Activated CD4-positive, alpha-beta memory T cell treated with anti-CD3 and anti-CD28 coated beads, Interleukin-2, amount 10 ng/mL, durations not matched to agents 7 days and 5 days (primary cell): ENCODE results near the gene MTA2. TPM values are rescaled to one million over a fixed set of nuclear protein-coding genes. Genes with fewer than 3 reads are reported as not detected.
"Not testable (repeated sequence)": the region's sequence is repeated elsewhere in the genome, so short reads cannot be mapped to it uniquely, and the experiment has no call there.

Experiments used
- CTCF ChIA-PET: fragments of 350-600 bp; sonication (Branson Sonifier 250); formaldehyde crosslinking; loops from one replicate; lab custom pipeline; 2021; ENCODE audit warnings: antibody characterized with exemption, inconsistent platforms; lab: Charles Lee
- POLR2A ChIA-PET: fragments of 350-600 bp; sonication (Branson Sonifier 250); formaldehyde crosslinking; loops from one replicate; lab custom pipeline; 2021; ENCODE audit warnings: antibody characterized with exemption; lab: Charles Lee
- DNase-seq: peaks from one replicate; pipeline ENCODE4 v3.0.0-alpha.2; 2020
- H3K27ac Mint-ChIP-seq: one replicate; pipeline ENCODE4 v1.8.0; 2021; ENCODE audit warnings: mild to moderate bottlenecking, mixed read lengths
- H3K27me3 Mint-ChIP-seq: one replicate; pipeline ENCODE4 v1.8.0; 2021; ENCODE audit warnings: mixed read lengths
- H3K36me3 Mint-ChIP-seq: one replicate; pipeline ENCODE4 v1.8.0; 2021; ENCODE audit warnings: low read depth, mixed read lengths
- H3K4me1 Mint-ChIP-seq: one replicate; pipeline ENCODE4 v1.8.0; 2021; ENCODE audit warnings: mixed read lengths
- H3K4me3 Mint-ChIP-seq: one replicate; pipeline ENCODE4 v1.8.0; 2021; ENCODE audit warnings: mild to moderate bottlenecking, mixed read lengths
- H3K9me3 Mint-ChIP-seq: one replicate; pipeline ENCODE4 v1.8.0; 2021; ENCODE audit warnings: mixed read lengths
- total RNA-seq, 2 experiments: library from RNA; stranded (reverse); gene quantifications; one replicate each; pipeline ENCODE4 v1.2.3, GENCODE V29; 2021

Gene MTA2
- total RNA-seq, 2 experiments from 2014 or later, result 226 TPM

- peak within 1 kb of the TSS; percentile 99 for H3K4me3 Mint-ChIP-seq
- peak within 1 kb of the TSS; percentile 96 for H3K27ac Mint-ChIP-seq
- ChIA-PET CTCF (interaction anchor here (0.6 to 3.7 kb wide), 37 partner anchors 9 to 290 kb away, joined by 3 to 51 read pairs (median 7); partner anchors contain the start of genes B3GAT3, C11orf98, CSKMT and EEF1G), POLR2A (interaction anchor here (0.8 to 6.4 kb wide), 68 partner anchors 8 to 1635 kb away, joined by 3 to 129 read pairs (median 5); partner anchors contain the start of genes B3GAT3, BSCL2, C11orf98 and CSKMT)
- peaks cover 65% of the 10 kb centered on the region for H3K4me1 Mint-ChIP-seq
- peak; percentile 98 for DNase-seq
- H3K36me3 Mint-ChIP-seq, result peaks cover 61% of the 10 kb centered on the region
- H3K27me3 Mint-ChIP-seq, result no peaks in the 10 kb centered on the region
- no peaks in the 10 kb centered on the region for H3K9me3 Mint-ChIP-seq
Observed at GRCh38 chr11:62591448-62592145, 10.1 kb downstream of the MTA2 start, which contains the start of gene TUT1. TSS of gene TUT1 (minus strand) at chr11:62591523. CDS start at chr11:62591485, 38 bp downstream.

GRCh38 chr11:62588966-62589637, 12.6 kb downstream of the MTA2 start:
- H3K4me1 Mint-ChIP-seq, result peaks cover 47% of the 10 kb centered on the region
- H3K36me3 Mint-ChIP-seq, result peaks cover 42% of the 10 kb centered on the region
- H3K27ac Mint-ChIP-seq, result peak overlapping the region; percentile 58
- H3K27me3 Mint-ChIP-seq, result no peaks in the 10 kb centered on the region
- no peaks in the 10 kb centered on the region for H3K9me3 Mint-ChIP-seq
- POLR2A ChIA-PET, result interaction anchor here (1.1 to 6.4 kb wide), 6 partner anchors 11 to 252 kb away, joined by 3 to 116 read pairs (median 8); partner anchors contain the start of genes EEF1G, EML3, MTA2 and ROM1
- CTCF ChIA-PET, result interaction anchor here (0.9 to 1.5 kb wide), 2 partner anchors 164 to 194 kb away, joined by 4 read pairs; no protein-coding TSS in a partner anchor
- peak; percentile 33 for DNase-seq
- H3K4me3 Mint-ChIP-seq, result no peak overlapping the region

GRCh38 chr11:62585356-62585755, 16.3 kb downstream of the MTA2 start:
- ChIA-PET CTCF (interaction anchor here (2.2 kb wide), 1 partner anchor 109 kb away, joined by 6 read pairs; no protein-coding TSS in a partner anchor), POLR2A (interaction anchor here (0.8 to 1.2 kb wide), 4 partner anchors 11 to 86 kb away, joined by 3 to 4 read pairs (median 4); partner anchors contain the start of genes C11orf98, CSKMT, EEF1G and MTA2)
- H3K27me3 Mint-ChIP-seq, H3K27ac Mint-ChIP-seq, H3K4me3 Mint-ChIP-seq, DNase-seq, H3K9me3 Mint-ChIP-seq: not testable (repeated sequence)
- peaks cover 15% of the 10 kb centered on the region for H3K4me1 Mint-ChIP-seq
- H3K36me3 Mint-ChIP-seq, result peaks cover 35% of the 10 kb centered on the region

DNA sequence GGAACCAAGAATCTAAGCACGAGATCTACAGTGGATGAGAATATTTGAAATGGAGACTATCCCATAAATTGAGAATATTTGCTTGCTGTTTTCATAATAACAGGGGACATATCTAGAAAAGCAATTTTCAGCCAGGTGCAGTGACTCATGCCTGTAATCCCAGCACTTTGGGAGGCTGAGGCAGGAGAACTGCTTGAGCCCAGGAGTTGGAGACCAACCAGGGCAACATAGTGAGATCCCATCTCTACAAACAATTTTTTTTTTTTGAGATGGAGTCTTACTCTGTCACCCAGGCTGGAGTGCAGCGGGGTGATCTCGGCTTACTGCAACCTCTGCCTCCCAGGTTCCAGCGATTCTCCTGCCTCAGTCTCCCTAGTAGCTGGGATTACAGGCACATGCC, 19.9 kb downstream of the MTA2 start:
- DNase-seq, H3K4me1 Mint-ChIP-seq, CTCF ChIA-PET, H3K27ac Mint-ChIP-seq, H3K4me3 Mint-ChIP-seq, H3K27me3 Mint-ChIP-seq, H3K9me3 Mint-ChIP-seq: not testable (repeated sequence)
- POLR2A ChIA-PET, result interaction anchor here (2.5 kb wide), 1 partner anchor 10 kb away, joined by 9 read pairs; the partner anchor contains the start of gene TUT1
- H3K36me3 Mint-ChIP-seq, result peaks cover 41% of the 10 kb centered on the region

DNA sequence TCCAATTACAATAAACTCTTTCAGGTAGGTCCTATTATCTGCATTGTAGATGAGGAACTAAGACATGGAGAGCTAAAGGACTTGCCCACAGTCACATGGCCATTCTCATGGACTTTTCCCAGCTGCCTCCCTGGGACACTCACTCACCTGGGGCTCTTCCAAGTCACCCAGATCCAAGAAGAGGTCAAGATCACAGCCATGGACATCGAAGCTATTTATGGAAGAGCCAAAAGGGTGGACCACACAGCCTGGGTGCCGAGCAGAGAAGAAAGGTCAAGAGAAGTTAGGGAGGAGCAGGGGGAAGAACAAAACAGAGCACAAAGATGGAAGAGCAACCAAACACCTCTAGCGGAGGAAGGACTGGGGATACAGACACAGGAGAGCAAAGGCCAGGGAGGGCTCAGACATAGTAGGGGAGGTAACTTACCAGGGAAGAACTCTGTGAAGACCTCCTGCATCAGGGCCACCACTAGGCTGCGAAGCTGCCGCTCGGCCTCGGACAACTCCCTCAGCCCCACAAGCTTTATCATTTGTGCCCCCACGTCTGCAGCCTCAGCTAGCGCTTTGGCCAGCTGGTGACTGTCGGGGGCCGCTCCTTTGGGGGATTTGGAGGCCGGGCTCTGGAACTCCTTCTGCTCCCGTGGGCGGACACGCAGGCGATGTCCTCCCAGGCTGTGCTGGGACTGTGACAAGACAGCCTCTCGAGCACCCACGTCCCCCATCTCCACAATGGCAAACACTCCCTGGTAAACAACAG, 20.5 kb downstream of the MTA2 start:
- H3K27me3 Mint-ChIP-seq, result no peaks in the 10 kb centered on the region
- peaks cover 3% of the 10 kb centered on the region for H3K4me1 Mint-ChIP-seq
- no peak overlapping the region for H3K27ac Mint-ChIP-seq
- ChIA-PET POLR2A (interaction anchor here (2.5 kb wide), 1 partner anchor 10 kb away, joined by 9 read pairs; the partner anchor contains the start of gene TUT1), CTCF (interaction anchor here (0.6 kb wide), 1 partner anchor 26 kb away, joined by 3 read pairs; no protein-coding TSS in a partner anchor)
- no peak overlapping the region for H3K4me3 Mint-ChIP-seq
- H3K36me3 Mint-ChIP-seq, result peaks cover 44% of the 10 kb centered on the region
- no peak for DNase-seq
- no peaks in the 10 kb centered on the region for H3K9me3 Mint-ChIP-seq

DNA sequence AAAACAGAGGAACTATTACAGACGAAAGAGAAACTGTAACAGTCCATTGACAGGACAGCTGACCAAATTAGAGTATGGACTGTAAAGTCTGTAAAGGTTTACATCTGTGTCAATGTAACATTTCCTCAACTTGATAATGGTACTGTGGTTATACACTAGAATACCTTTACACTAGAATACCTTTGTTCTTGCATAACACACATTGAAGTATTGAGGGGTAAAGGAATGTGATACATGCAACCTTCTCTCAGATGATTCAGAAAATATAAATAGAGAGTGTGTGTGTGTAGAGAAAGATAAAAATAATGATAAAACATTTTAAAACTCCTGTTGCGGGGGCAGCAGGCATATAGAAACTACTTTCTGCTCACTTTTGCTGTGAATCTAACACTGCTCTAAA, 22.4 kb downstream of the MTA2 start:
- ChIA-PET POLR2A (interaction anchor here (7.8 kb wide), 1 partner anchor 14 kb away, joined by 129 read pairs; the partner anchor contains the start of gene TUT1), CTCF (no interaction called here)
- H3K4me3 Mint-ChIP-seq, result no peak overlapping the region
- H3K27me3 Mint-ChIP-seq, result no peaks in the 10 kb centered on the region
- no peaks in the 10 kb centered on the region for H3K9me3 Mint-ChIP-seq
- no peak for DNase-seq
- peaks cover 16% of the 10 kb centered on the region for H3K4me1 Mint-ChIP-seq
- H3K36me3 Mint-ChIP-seq, result peaks cover 51% of the 10 kb centered on the region
- H3K27ac Mint-ChIP-seq, result no peak overlapping the region

- CTCF ChIA-PET, result no interaction called here
- Mint-ChIP-seq H3K27me3 (no peaks in the 10 kb centered on the region), H3K4me3 (no peak overlapping the region), H3K9me3 (no peaks in the 10 kb centered on the region), H3K27ac (no peak overlapping the region), H3K4me1 (peaks cover 20% of the 10 kb centered on the region), H3K36me3 (peaks cover 53% of the 10 kb centered on the region)
- no peak for DNase-seq
- POLR2A ChIA-PET, result interaction anchor here (7.8 kb wide), 1 partner anchor 14 kb away, joined by 129 read pairs; the partner anchor contains the start of gene TUT1
Observed at GRCh38 chr11:62578541-62578940, 23.1 kb downstream of the MTA2 start.

DNA sequence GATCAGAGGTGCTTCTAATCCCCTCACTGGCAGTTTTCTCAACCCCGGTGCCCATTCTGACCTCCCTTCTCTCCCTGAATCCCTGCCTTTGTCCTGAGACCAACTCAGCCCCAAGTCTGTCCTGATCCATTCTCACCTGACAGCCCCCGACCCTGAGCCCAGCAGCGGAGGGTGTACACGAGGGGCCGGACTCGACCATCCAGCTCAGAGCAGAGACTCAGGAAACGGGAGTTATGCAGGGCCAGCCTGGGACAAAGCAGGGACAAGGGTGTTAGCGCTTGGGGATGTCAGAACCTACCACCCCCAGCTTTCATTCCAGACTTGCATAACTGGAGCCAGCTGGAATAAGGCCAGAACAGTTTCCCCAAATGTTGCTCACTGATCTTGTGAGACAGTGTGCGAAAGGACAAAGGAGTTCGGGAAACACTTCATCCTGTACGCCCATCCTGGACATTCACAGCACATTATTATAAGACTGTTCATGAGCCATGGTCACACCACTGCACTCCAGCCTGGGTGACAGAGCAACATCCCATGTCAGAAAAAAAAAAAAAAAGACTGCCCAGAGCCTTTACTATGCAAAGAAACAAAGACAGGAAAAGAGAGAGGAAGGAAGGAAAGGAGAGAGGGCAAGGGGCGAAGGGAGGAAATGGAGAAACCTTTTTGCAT, 24.5 kb downstream of the MTA2 start:
- Mint-ChIP-seq H3K27ac (peak overlapping the region; percentile 41), H3K36me3 (peaks cover 61% of the 10 kb centered on the region), H3K4me3 (no peak overlapping the region), H3K4me1 (peaks cover 30% of the 10 kb centered on the region), H3K27me3 (no peaks in the 10 kb centered on the region), H3K9me3 (no peaks in the 10 kb centered on the region)
- POLR2A ChIA-PET, result interaction anchor here (1.3 to 7.8 kb wide), 2 partner anchors 16 to 152 kb away, joined by 4 to 129 read pairs; partner anchors contain the start of gene TUT1
- no peak for DNase-seq
- CTCF ChIA-PET, result interaction anchor here (1.4 kb wide), 1 partner anchor 209 kb away, joined by 3 read pairs; no protein-coding TSS in a partner anchor

DNA sequence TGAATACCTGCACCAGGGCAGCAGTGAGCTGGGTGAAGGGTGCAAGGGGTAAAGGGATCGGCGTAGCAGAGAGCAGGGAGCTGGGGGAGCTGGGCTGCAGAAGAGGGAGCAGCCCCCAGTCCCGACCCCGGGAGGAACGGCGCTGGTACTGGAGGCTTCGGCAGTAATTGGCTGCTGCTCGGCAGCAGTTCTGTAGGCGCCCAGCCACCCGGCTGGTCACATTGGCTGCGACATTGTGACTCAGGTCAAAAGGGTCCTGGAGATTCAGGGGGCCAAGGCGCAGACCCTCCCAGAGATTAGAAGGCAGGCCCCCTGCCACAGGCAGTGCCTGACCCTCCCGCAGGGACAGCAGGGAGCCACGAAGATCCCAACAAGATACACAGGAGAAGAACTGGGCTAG, 25.8 kb downstream of the MTA2 start:
- POLR2A ChIA-PET, result interaction anchor here (1.3 to 7.8 kb wide), 8 partner anchors 10 to 185 kb away, joined by 3 to 130 read pairs (median 12); partner anchors contain the start of genes B3GAT3, GANAB, POLR2G and TUT1
- CTCF ChIA-PET, result interaction anchor here (3.9 kb wide), 1 partner anchor 19 kb away, joined by 20 read pairs; no protein-coding TSS in a partner anchor
- Mint-ChIP-seq H3K4me3 (peak overlapping the region; percentile 94), H3K4me1 (peaks cover 43% of the 10 kb centered on the region), H3K27me3 (no peaks in the 10 kb centered on the region), H3K9me3 (no peaks in the 10 kb centered on the region), H3K36me3 (peaks cover 65% of the 10 kb centered on the region), H3K27ac (peak overlapping the region; percentile 24)
- DNase-seq, result no peak

DNA sequence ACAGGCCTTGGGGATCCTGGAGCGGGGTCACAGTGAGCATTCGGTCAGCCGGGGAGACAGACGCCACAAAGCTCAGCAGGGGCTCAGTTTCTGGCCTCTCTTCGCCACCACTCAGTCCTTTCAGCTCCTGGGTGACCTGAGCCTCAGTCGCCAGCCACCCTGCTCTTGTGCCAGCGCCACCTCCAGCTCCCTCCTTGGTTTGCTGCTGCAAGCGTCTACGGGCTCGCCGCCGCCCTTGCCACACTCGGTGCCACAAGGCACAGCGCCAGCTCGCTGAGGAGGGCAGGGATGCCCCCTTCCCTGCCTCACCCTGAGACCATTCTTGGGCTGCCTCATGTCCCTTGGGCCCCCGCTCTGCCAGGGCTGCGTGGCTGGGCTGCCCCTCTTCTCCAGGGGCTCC, 26.5 kb downstream of the MTA2 start:
- ChIA-PET POLR2A (interaction anchor here (0.9 to 7.8 kb wide), 19 partner anchors 9 to 266 kb away, joined by 3 to 130 read pairs (median 8); partner anchors contain the start of genes B3GAT3, C11orf98, CSKMT and EML3), CTCF (interaction anchor here (1.1 to 3.9 kb wide), 5 partner anchors 16 to 151 kb away, joined by 3 to 20 read pairs (median 5); partner anchors contain the start of gene TUT1)
- no peaks in the 10 kb centered on the region for H3K27me3 Mint-ChIP-seq
- peak overlapping the region; percentile 91 for H3K27ac Mint-ChIP-seq
- H3K4me3 Mint-ChIP-seq, result peak overlapping the region; percentile 94
- peaks cover 71% of the 10 kb centered on the region for H3K36me3 Mint-ChIP-seq
- no peak for DNase-seq
- H3K9me3 Mint-ChIP-seq, result no peaks in the 10 kb centered on the region
- H3K4me1 Mint-ChIP-seq, result peaks cover 48% of the 10 kb centered on the region
